ENCODE results near the gene CLDN11.

- TF ChIP-seq CTCF (IDR thresholded peaks at IDR 0.05; ENCODE audit: low read length) (no peak), EZH2 (IDR thresholded peaks at IDR 0.05; ENCODE audit: borderline replicate concordance, low read length) (no peak)
These were observed 9.4 kb downstream of the CLDN11 start for GRCh38 chr3:170428095-170428494.

Data from OCI-LY1 (cell line).